HG03571 (cell line): ENCODE results near the gene MICALL2.

Source experiments
- ATAC-seq: cut with Tn5 transposase; IDR thresholded peaks from one replicate; pipeline ENCODE4 v1.9.1; 2021; ENCODE audit not compliant: unreplicated experiment

MICALL2 gene

DNA sequence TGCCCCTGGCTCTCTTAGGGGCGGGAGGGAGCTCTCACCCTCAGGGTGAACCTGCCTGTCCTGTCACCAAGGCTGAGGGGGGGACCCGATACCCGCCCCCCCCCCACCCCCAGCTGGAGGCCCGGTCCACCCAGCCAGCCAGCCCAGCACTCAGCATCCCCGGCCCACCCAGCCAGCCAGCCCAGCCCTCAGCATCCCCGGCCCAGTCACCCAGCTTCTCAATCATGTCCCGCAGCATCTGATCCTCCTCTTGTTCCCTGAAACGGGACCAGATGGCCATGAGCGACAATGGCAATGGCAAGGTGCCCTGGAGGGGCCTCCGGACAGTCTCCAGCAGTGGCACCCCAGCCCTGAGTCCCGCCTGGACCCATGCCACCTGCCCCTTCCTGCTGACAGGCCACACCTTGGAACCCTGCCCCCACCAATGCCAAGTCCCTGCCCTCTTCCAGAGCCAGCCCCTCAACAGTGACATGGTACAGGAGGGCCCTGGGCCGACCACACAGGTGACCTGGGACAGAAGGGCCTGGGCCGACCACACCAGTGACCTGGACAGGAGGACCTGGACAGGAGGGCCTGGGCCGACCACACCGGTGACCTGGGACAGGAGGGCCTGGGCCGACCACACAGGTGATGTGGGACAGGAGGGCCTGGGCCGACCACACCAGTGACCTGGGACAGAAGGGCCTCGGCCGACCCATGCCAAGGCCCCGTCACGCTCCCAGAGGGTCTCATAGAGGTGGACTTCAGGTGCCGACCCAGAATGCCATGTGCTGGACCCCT, 24.2 kb downstream of the MICALL2 start:
- no peak for ATAC-seq

DNA sequence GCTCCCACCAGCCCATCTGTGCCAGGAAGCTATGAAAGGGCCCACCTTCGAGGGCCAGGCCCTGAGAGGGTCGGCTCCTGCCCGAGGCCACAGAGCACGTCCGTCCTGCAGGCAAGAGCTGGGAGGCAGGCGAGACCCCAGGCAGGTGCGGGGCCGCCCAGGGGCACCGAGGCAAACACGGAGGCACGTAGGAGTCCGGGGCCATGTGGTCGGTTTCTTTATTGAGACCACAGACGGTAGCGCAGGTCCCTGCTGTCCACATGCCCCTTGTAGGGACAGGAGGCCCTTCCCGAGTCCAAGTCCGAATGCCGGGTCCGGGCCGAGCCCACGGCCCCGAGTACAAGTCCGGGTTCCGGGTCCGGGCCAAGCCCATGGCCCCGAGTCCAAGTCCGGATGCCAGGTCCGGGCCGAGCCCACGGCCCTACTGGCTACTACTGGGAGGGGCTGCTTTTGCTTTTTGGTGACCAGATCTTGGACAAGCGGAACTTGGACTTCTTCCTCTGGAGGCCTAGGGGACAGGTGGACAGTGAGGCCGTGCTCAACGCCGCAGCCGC, 25.0 kb downstream of the MICALL2 start:
- ATAC-seq, result no peak

GRCh38 chr7:1433128-1433920, 25.9 kb downstream of the MICALL2 start:
- ATAC-seq, result no peak

DNA sequence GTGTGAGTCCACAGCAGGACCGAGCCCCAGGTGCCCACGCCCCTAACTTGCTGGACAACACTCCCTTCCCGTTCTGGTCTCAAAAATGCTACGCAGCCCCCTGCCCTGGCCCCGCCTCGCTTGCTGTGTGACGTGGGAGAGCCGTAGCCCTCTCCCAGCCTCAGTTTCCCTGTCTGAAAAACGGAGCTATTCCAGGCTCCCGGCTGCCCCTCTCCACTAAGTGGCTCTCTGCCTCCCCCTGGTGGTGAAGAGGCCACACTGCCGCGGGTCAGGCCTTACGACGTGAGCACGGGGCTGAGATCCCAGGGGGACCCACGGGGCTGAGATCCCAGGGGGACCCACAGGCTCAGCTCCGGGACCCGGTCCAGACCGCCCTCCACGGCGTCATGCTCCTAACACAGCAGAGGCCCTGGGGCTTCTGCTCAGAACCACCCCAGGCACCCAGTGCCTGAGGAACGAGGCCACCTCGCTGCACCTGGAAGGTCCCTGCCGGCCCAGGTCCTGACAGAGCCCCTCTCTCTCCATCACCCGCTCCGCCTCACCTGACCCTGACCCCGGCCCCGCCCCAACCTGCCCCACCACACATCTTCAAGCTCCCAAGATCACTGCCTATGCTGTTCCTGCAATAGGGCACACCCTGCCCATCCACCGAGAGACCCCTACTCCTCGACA, 26.7 kb downstream of the MICALL2 start:
- ATAC-seq, result no peak

- no peak for ATAC-seq
Measured at GRCh38 chr7:1431634-1432380, 27.5 kb downstream of the MICALL2 start.

DNA sequence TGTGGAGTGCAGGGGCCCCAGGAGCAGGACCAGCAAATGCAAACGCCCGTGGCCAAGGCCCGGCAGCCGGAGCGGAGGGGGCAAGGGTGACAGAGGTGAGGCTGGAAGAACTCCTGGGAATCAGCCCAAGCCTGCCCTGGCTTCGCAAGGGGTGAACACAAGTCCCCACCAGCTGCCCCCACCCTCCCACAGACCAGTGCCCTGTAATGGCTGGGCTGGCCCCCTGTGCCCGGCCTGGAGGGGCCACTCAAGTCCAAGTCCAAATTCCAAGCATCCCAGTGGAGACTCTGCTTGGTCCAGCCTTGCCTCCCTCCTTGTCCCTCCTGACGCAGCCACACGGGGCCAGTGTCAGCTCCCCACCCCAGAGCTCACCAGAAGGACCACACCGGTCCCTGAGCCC, 28.0 kb downstream of the MICALL2 start:
- ATAC-seq, result no peak

- no peak for ATAC-seq
Measured at GRCh38 chr7:1430056-1430845, 29.0 kb downstream of the MICALL2 start.

- no peak for ATAC-seq
Measured at GRCh38 chr7:1428941-1429501, 30.2 kb downstream of the MICALL2 start.

DNA sequence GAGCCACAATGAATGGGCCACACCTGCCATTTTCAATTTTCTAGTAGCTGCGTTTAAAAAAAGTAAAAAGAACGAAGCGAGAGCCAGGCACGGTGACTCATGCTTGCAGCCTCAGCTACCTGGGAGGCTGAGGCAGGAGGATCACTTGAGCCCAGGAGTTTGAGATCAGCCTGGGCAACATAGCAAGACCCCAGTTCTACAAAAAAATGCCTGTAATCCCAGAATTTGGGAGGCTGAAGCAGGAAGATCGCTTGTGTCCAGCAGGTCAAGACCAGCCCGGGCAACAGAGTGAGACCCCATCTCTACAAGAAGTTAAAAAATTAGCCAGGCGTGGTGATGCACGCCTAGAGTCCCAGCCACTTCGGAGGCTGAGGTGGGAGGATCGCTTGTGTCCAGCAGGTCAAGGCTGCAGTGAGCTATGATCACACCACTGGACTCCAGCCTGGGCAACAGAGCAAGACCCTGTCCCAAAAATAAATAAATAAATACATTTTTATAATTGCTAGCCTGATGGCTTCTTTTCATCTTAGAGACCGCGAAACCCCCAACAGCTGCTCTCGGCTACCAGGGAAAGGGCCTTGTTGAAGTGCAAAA, 32.1 kb downstream of the MICALL2 start:
- ATAC-seq, result no peak

GRCh38 chr7:1426474-1426873, 32.8 kb downstream of the MICALL2 start:
- no peak for ATAC-seq

DNA sequence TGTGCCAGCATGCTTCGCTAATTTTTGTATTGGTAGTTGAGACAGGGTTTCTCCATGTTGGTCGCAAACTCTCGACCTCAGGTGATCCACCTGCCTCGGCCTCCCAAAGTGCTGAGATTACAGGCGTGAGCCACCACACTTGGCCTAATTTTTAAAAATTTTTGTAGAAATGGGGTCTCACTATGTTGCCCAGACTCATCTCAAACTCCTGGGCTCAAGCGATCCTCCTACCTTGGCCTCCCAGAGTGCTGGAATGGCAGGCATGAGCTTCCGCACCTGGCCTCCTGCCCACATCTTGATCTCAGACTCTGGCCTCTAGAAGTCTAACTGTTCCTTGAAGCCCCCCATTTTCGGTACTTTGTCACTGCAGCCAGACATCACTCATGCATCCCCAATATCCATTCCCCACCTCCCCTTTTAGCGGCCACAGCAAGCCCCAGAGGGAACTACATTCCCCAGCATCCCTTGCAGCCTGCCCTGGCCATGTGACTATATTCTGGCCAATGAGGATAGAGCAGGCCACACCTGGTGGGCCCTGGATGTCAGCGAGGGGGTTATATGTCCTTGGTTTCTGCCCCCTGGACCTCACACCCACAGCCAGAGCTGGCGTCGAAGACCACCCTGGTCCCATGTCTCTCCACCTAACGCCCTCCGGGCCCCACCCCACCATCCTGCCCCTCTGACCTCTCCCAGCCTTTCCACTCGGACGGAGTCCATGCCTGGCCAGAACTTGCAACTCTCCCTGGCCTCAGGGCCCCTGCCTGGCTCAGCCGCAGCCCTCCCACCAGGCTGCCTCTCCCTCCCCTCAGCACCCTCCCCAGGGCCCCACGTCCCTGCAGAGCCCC, 33.8 kb downstream of the MICALL2 start:
- no peak for ATAC-seq

- no peak for ATAC-seq
Measured at GRCh38 chr7:1424041-1424440, 35.2 kb downstream of the MICALL2 start.

- ATAC-seq, result no peak
Measured at GRCh38 chr7:1423264-1423811, 35.9 kb downstream of the MICALL2 start.

DNA sequence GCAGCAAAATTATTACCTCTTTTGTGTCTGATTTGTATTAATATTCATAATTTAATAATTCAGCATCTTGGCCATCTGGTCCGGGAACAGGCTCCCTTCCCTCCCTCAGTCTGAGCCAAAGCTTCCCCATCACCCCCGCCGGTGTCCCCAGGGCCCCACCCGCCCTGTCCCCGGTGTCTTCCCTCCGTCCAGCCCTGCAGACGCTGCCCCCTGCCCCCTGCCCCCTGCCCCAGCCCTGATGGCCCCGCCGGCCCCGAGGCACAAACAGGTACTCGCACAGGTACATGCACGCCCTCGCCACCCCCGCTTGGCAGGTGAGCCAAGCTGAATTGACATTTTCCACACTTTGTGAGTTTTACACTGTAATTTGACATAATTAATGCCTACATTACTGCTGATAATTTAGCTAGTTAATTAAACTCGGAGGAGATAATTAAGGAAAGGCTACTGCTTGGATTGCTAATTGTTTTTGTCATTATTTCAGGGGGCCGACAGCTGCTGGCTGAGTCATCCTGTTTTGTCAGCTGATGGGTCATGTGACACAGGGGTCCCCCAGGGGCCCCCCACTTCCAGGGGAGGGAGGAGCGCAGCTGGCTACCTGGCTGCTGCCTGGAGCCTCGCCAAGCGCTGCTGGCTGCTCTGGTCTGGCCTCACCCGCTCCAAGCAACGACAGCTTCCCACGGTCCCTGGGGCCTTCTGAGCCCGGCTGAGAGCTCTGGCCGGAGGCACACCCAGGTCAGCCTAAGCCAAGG, 36.6 kb downstream of the MICALL2 start:
- no peak for ATAC-seq

DNA sequence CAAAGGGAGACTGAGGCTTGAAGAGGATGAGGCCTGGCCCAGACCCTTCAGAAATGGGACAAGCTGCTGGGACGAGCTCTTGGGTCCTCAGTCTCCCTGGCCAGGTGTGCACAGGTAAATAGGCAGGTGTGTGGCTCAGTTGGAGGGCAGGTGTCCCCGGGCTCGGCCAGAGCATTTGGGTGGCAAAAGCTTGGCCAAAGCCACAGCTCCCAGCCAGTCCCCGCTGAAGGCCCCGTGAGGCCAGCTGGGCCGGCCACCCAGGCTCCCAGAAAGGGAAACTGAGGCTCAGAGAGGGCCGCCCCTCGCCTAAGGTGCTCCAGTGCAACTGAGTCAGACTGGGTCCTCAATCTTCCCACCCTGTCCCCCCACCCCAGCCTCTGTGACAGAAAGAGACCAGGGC, 37.3 kb downstream of the MICALL2 start:
- ATAC-seq, result no peak

- ATAC-seq, result no peak
Measured at GRCh38 chr7:1421020-1421790, 38.1 kb downstream of the MICALL2 start.

DNA sequence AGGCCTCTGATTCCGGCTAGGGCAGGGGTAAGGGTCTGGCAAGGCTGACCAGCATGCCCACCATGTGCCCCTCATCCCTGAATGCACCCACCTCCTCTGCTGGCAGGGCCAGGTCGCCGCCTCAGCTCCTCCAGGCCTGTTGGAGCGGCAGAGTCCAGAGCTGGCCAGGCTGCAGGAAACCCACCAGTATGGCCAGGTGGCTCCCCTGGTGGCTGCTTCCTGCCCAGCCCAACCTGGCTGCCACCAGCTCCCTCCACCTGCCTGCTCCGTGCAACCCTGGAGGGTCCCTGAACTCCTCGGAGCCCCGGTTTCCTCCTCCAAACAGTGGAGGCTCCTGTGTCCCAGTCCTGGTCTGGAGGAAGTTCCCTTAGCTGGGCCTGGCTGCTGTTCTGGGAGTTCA, 39.6 kb downstream of the MICALL2 start:
- ATAC-seq, result no peak
